ENCODE data around the gene TMEM91. TPM values are rescaled to one million over a fixed set of nuclear protein-coding genes. Genes with fewer than 3 reads are reported as not detected.
A peak's percentile ranks its signal among the peaks of the same experiment; 100 is the strongest.

Gene TMEM91
- total RNA-seq, 1 donor from 2014 or later, result 8.1 TPM

- peaks cover 5% of the 10 kb centered on the region for H3K36me3 Mint-ChIP-seq
- peaks cover 14% of the 10 kb centered on the region for H3K4me1 Mint-ChIP-seq (ENCODE audit: unreplicated experiment)
- no peak for TF ChIP-seq CTCF (conservative IDR thresholded peaks at IDR 0.05)
- no peak overlapping the region for H3K4me3 Mint-ChIP-seq
- no peaks in the 10 kb centered on the region for H3K9me3 Mint-ChIP-seq
- no peak overlapping the region for H3K27ac Mint-ChIP-seq
- peaks cover 11% of the 10 kb centered on the region for H3K27me3 Mint-ChIP-seq
- no peak for DNase-seq (ENCODE audit: extremely low spot score, unreplicated experiment)
Observed at GRCh38 chr19:41359741-41360140, 16.6 kb upstream of the TMEM91 start.

GRCh38 chr19:41362143-41362847 is 14.0 kb upstream of the TMEM91 start:
- peaks cover 3% of the 10 kb centered on the region for H3K36me3 Mint-ChIP-seq
- no peaks in the 10 kb centered on the region for H3K27me3 Mint-ChIP-seq
- DNase-seq (ENCODE audit: extremely low spot score, unreplicated experiment), result no peak
- H3K27ac Mint-ChIP-seq, result peak overlapping the region; percentile 50
- no peaks in the 10 kb centered on the region for H3K9me3 Mint-ChIP-seq
- H3K4me3 Mint-ChIP-seq, result peak overlapping the region; percentile 96
- no peak for TF ChIP-seq CTCF (conservative IDR thresholded peaks at IDR 0.05)
- peaks cover 14% of the 10 kb centered on the region for H3K4me1 Mint-ChIP-seq (ENCODE audit: unreplicated experiment)

GRCh38 chr19:41363371-41363752 is 13.0 kb upstream of the TMEM91 start:
- peaks cover 3% of the 10 kb centered on the region for H3K36me3 Mint-ChIP-seq
- no peaks in the 10 kb centered on the region for H3K27me3 Mint-ChIP-seq
- peak overlapping the region; percentile 100 for H3K27ac Mint-ChIP-seq
- H3K4me1 Mint-ChIP-seq (ENCODE audit: unreplicated experiment), result peaks cover 14% of the 10 kb centered on the region
- TF ChIP-seq CTCF (conservative IDR thresholded peaks at IDR 0.05), result no peak
- no peaks in the 10 kb centered on the region for H3K9me3 Mint-ChIP-seq
- H3K4me3 Mint-ChIP-seq, result peak overlapping the region; percentile 96
- DNase-seq (ENCODE audit: extremely low spot score, unreplicated experiment), result no peak

DNA sequence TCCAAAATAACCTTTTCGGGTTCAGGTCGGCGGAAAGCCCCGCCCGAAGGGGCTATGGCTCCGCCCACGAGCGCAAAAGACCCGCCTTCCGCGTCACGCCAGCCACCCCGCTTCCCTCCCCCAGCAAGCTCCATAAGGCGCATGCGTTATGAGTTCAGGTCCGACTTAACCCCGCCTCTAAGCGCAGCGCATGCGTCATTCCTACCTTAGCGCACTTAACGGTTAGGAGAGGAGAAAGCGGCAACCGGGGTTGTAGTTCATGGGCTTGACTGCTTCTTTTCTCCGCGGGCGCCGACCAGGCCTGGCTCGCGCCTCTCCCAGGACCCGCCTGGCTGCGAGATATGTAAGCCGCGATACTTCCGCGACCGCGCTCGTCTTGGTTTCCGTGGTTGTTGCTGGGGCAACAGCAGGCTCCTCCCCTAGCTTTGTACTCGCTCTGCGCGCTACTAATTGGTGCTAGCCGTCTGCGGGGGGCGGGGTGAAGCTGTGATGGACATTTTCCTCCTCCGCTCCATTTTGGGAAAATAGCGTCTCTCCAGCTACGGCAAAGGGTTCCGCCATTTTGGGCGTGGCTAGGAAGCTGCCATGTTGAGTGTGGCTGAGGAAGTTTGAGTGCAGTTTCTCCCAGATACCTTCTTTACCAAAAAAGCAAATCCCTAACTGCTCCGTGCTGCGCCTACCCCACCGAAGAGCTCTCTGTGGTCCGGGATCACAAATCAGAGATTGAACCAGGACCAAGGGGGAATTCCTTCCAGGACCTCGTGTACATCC is 12.4 kb upstream of the TMEM91 start, which contains the start of gene B9D2:
TSS of gene B9D2 (minus strand) at position 397 of the 771 bp plus-strand sequence. CDS start 630 bp downstream, outside the sequence.
- peaks cover 14% of the 10 kb centered on the region for H3K4me1 Mint-ChIP-seq (ENCODE audit: unreplicated experiment)
- no peaks in the 10 kb centered on the region for H3K9me3 Mint-ChIP-seq
- TF ChIP-seq CTCF (conservative IDR thresholded peaks at IDR 0.05), result no peak
- H3K36me3 Mint-ChIP-seq, result peaks cover 3% of the 10 kb centered on the region
- no peaks in the 10 kb centered on the region for H3K27me3 Mint-ChIP-seq
- H3K4me3 Mint-ChIP-seq, result peak within 1 kb of the TSS; percentile 96
- peak within 1 kb of the TSS; percentile 100 for H3K27ac Mint-ChIP-seq
- DNase-seq (ENCODE audit: extremely low spot score, unreplicated experiment), result peak; percentile 97

GRCh38 chr19:41364524-41365391 is 11.6 kb upstream of the TMEM91 start:
- no peaks in the 10 kb centered on the region for H3K27me3 Mint-ChIP-seq
- TF ChIP-seq CTCF (conservative IDR thresholded peaks at IDR 0.05), result no peak
- peak overlapping the region; percentile 100 for H3K27ac Mint-ChIP-seq
- peaks cover 3% of the 10 kb centered on the region for H3K36me3 Mint-ChIP-seq
- DNase-seq (ENCODE audit: extremely low spot score, unreplicated experiment), result no peak
- no peaks in the 10 kb centered on the region for H3K9me3 Mint-ChIP-seq
- H3K4me1 Mint-ChIP-seq (ENCODE audit: unreplicated experiment), result peaks cover 14% of the 10 kb centered on the region
- H3K4me3 Mint-ChIP-seq, result peak overlapping the region; percentile 96
